Skeletal muscle cell (primary cell): Measurements from ENCODE around the gene POU2F1.
A peak's percentile ranks its signal among the peaks of the same experiment; 100 is the strongest.

ENCODE experiments used
- DNase-seq: peaks from one replicate; pipeline ENCODE4 v3.0.0-alpha.2; 2010; ENCODE audit warnings: low read depth
- H3K4me3 ChIP-seq: 2 replicates; pipeline ENCODE4 v1.5.1; 2011; ENCODE audit warnings: low read depth, mild to moderate bottlenecking, control low read depth, low read length, moderate library complexity

The POU2F1 gene

DNA sequence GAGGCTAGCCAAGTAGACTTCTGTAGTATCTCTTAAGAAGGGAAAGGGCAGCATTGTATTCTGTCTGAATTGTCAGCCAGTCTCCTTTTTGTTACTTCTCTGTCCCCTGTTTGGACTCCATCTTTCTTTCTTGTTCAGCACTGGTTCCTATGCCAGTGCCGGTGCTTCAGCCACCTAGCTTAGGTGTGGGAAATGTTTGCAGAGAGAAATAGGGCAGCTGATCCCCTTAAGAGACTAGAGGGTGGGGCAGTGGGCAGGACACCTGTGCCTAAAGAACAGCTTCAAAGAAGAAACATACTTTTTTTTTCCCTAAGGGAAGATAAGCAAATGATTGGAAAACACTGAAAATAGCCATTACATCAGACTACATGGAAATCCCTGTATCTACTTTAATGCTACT, 113.0 kb downstream of the POU2F1 start:
- no peak for DNase-seq

DNA sequence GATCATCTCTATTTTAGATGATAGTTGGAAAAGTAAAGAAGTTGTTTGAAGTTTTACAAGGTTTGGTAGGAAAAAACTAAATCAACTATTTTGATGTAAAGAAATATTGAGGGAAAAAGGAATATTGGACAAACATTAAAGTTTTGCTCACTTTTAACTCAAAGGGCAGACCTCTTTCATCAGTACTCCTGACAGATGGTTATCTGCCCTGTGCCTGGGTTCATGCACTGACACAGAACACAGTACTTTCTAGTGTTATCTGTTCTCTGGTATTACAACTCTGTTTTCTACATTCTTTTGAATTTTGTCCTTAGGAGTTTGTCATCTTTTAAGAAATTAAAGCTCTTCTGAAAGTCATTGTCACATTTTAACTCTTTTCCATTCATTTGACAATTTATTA, 118.7 kb downstream of the POU2F1 start:
- DNase-seq = no peak
- H3K4me3 ChIP-seq = no peak overlapping the region

More for the DNA sequence above, 113.0 kb downstream of the POU2F1 start:
- H3K4me3 ChIP-seq = no peak overlapping the region

DNA sequence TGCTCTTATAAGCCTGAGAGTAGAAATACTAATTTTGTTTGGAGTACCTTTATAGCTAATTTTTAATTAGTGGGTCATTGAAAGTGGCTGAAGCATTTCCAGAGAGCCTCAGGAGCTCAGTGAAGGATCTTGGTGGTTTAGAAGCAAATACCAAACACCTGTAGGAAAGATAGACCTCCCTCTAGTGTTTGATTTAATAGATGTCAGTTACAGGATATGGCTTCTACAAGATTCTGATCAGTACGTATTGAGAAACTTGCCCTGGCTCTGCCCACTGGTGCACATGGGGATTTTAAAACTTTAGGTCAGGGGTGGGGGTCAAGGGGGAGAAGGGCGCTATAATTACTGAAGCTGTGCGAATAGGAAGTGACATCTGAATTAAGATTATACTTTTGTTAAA, 122.2 kb downstream of the POU2F1 start:
- DNase-seq = no peak
- H3K4me3 ChIP-seq = no peak overlapping the region

GRCh38 chr1:167344112-167344511, 123.4 kb downstream of the POU2F1 start:
- H3K4me3 ChIP-seq = no peak overlapping the region
- peak; percentile 16 for DNase-seq

GRCh38 chr1:167344615-167345385, 124.1 kb downstream of the POU2F1 start:
- DNase-seq = no peak
- no peak overlapping the region for H3K4me3 ChIP-seq

- H3K4me3 ChIP-seq = no peak overlapping the region
- DNase-seq = no peak
Measured at GRCh38 chr1:167345386-167345733, 124.7 kb downstream of the POU2F1 start.

DNA sequence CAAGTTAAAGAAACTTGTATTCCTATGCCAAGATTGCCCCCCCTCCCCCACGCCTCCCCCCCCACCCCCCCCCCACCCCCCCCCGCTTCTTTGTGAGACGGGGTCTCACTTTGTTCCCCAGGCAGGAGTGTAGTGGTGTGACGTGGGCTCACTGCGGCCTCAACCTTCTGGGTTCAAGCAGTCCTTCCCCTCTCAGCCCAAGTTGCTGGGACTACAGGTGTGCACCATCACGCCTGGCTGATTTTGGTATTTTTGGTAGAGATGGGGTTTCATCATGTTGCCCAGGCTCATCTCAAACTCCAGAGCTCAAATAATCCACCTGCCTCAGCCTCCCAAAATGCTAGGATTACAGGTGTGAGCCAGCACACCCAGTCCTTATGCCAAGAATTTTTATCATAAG, 136.6 kb downstream of the POU2F1 start:
- H3K4me3 ChIP-seq = no peak overlapping the region
- no peak for DNase-seq

GRCh38 chr1:167359295-167359694, 138.6 kb downstream of the POU2F1 start:
- H3K4me3 ChIP-seq = no peak overlapping the region
- no peak for DNase-seq

- H3K4me3 ChIP-seq = no peak overlapping the region
- no peak for DNase-seq
Measured at GRCh38 chr1:167360120-167360519, 139.4 kb downstream of the POU2F1 start.

GRCh38 chr1:167362638-167363037, 142.0 kb downstream of the POU2F1 start:
- H3K4me3 ChIP-seq = no peak overlapping the region
- DNase-seq = no peak

GRCh38 chr1:167364826-167365225, 144.1 kb downstream of the POU2F1 start:
- no peak for DNase-seq
- no peak overlapping the region for H3K4me3 ChIP-seq

DNA sequence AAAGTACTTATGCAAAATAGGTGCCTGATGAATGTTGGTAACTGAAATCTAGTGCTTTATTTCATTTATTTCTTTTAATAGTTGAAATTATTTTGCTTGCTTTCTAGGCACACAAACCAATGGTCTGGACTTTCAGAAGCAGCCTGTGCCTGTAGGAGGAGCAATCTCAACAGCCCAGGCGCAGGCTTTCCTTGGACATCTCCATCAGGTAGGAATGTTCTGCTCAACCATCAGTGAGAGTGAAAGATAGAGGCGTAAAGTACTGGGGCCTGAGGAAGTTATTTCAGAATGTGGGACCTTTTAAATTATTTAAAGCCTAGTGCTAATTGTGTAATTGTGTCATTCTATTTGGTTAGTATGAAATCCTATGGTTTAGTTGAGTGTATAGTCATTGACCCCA, 144.7 kb downstream of the POU2F1 start:
- H3K4me3 ChIP-seq = no peak overlapping the region
- DNase-seq = no peak

- DNase-seq = no peak
- no peak overlapping the region for H3K4me3 ChIP-seq
Measured at GRCh38 chr1:167367705-167368104, 147.0 kb downstream of the POU2F1 start.

DNA sequence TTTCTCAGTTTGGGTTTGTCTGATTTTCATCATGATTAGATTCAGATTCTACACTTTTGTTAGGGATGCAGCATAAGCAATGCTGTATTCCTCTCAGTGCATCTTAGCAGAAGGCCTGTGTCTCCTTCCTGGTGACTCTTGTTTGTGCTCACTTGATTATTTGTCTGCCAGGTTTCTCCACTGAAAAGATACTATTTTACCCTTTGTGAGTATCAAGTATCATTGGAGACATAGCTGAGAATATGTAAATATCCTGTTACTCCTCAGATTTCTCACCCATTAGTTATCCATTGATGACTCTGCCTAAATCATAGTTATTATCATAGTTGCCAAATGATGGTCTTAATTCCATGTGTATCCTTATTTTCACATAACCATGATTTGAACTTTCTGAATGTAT, 148.5 kb downstream of the POU2F1 start:
- no peak for DNase-seq
- H3K4me3 ChIP-seq = no peak overlapping the region

GRCh38 chr1:167369933-167370332, 149.2 kb downstream of the POU2F1 start:
- no peak overlapping the region for H3K4me3 ChIP-seq
- no peak for DNase-seq

- no peak overlapping the region for H3K4me3 ChIP-seq
- no peak for DNase-seq
Measured at GRCh38 chr1:167371030-167371429, 150.3 kb downstream of the POU2F1 start.

GRCh38 chr1:167373398-167373797, 152.7 kb downstream of the POU2F1 start:
- no peak overlapping the region for H3K4me3 ChIP-seq

DNA sequence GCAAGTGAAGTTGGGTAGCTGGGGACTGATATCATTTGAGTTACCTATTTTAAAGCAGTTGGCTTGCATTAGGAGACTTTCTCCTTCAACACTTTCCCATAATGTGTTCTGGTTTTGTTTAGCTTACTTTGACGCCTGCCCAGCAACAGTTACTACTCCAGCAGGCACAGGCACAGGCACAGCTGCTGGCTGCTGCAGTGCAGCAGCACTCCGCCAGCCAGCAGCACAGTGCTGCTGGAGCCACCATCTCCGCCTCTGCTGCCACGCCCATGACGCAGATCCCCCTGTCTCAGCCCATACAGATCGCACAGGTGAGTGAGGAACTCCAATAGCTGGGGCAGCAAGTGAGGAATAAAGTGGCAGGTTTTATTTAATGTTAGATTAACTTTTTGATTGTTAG, 153.3 kb downstream of the POU2F1 start:
- DNase-seq = no peak
- H3K4me3 ChIP-seq = no peak overlapping the region

More at GRCh38 chr1:167373398-167373797, 152.7 kb downstream of the POU2F1 start:
- no peak for DNase-seq

DNA sequence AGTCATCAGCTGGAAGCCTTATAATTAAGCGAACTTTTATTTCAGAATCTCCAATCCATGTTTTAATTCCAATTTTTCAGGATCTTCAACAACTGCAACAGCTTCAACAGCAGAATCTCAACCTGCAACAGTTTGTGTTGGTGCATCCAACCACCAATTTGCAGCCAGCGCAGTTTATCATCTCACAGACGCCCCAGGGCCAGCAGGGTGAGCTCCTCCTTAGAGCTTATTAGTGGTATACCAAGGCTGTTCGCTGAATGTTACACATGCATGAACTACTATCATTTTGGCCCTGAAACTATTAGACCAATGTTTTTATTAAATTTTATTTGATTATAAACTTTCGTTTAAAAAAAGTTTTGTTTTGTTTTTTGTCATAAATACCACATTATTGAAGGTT, 155.3 kb downstream of the POU2F1 start:
- H3K4me3 ChIP-seq = no peak overlapping the region
- no peak for DNase-seq

DNA sequence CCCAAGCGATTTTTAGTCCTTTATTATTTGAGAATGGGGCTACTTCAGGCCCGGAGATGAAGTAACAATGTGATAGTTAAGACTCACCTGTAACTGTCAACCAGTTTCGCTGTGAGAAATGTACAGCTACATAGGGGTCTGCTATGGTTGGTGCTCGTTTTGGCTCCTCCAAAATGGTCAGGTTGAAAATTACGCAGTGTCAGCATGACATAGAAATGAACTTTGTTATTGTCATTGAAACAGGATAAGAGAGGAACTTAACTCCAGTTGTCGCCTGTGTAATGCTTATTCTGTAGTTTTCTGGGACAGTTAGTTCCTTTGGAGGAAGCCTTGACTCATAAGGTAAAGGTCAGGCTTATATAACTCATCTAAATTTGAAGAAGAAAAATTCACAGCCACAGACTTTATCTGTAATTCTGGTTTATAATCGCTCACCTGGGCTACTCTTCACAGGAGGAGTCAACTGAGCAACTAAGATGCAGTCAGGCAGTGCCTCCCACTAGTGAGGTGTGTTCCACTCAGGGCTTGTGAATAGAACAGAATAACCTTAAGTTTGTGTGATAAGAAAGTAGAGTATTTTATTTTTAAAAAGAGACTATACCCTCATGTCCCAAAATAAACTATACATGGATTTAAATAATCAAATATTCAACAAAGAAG, 166.7 kb downstream of the POU2F1 start:
- no peak for DNase-seq

DNA sequence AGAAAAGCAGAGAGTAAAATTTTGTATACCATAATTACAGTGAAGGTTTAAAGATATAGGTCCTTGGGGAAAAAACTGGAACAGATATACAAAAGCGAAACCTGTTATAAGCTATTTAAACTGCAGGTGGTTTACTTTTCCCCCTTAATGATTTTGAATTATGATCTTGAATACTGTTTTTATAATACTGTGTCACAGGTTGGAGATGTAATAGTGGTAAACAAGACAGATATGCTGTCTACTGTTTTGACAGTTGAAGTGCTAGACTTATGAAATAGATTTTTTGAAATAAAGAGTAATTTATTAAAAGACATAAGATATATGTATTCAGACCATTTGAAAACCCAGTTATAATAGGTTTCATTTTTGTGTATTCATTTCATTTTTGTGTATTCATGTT, 168.3 kb downstream of the POU2F1 start:
- no peak for DNase-seq
- H3K4me3 ChIP-seq = no peak overlapping the region

More for the DNA sequence above, 166.7 kb downstream of the POU2F1 start:
- H3K4me3 ChIP-seq = no peak overlapping the region
